NCI-H187 treated with DMSO at 0.1 percent for 48 hours (cell line): ENCODE data around the gene MLF1.

ENCODE experiments used
- DNase-seq: peaks from one replicate; lab custom pipeline; 2025; lab: John Stamatoyannopoulos, UW

MLF1 gene

GRCh38 chr3:158574646-158575045 is 3.7 kb downstream of the MLF1 start:
- no peak for DNase-seq

- DNase-seq, result no peak
These were observed 19.2 kb downstream of the MLF1 start for GRCh38 chr3:158590223-158590622.

- DNase-seq, result no peak
These were observed 29.8 kb downstream of the MLF1 start for GRCh38 chr3:158600787-158601186.

- DNase-seq, result no peak
These were observed 31.2 kb downstream of the MLF1 start for GRCh38 chr3:158602227-158602626.

- no peak for DNase-seq
These were observed 47.2 kb downstream of the MLF1 start for GRCh38 chr3:158617982-158618875.

GRCh38 chr3:158625881-158626280 is 54.9 kb downstream of the MLF1 start:
- no peak for DNase-seq

- no peak for DNase-seq
These were observed 61.0 kb downstream of the MLF1 start for GRCh38 chr3:158631981-158632380.

- DNase-seq, result no peak
These were observed 69.7 kb downstream of the MLF1 start for GRCh38 chr3:158640646-158641045.

GRCh38 chr3:158642005-158642404 is 71.0 kb downstream of the MLF1 start:
- DNase-seq, result no peak

- no peak for DNase-seq
These were observed 71.6 kb downstream of the MLF1 start for GRCh38 chr3:158642474-158643210.

- peak; percentile 91 for DNase-seq
These were observed 73.4 kb downstream of the MLF1 start, which contains the start of gene GFM1 for GRCh38 chr3:158644345-158644908. GFM1 (plus strand) TSS chr3:158644527; CDS start chr3:158644635, 108 bp downstream.

GRCh38 chr3:158649791-158650190 is 78.8 kb downstream of the MLF1 start:
- no peak for DNase-seq

- DNase-seq, result no peak
These were observed 80.2 kb downstream of the MLF1 start for GRCh38 chr3:158651192-158651591.

GRCh38 chr3:158652463-158652862 is 81.5 kb downstream of the MLF1 start:
- DNase-seq, result no peak
